A549 (cell line): ENCODE data around the gene TFF3. TPM values are rescaled to one million over a fixed set of nuclear protein-coding genes. Genes with fewer than 3 reads are reported as not detected.

Experiments
- ATAC-seq, 2 experiments: fragments of 200-7000 bp in 1 of 2; fragments of >200 bp in 1 of 2; cut with Nextera tagmentation in 1 of 2; cut with Tn5 transposase in 1 of 2; 3 replicates each; pipeline versions ENCODE4 v1.8.0 to v1.9.1; 2018 to 2020; ENCODE audit warnings: mild to moderate bottlenecking in 1 of 2, moderate library complexity in 1 of 2
- CTCF ChIA-PET: fragments of 300-600 bp; sonication (Branson Sonifier 250); formaldehyde crosslinking; extraction: SDS; loops from one replicate; lab custom pipeline; 2021; ENCODE audit warnings: antibody characterized with exemption, inconsistent platforms; lab: Yijun Ruan, JAX
- POLR2A ChIA-PET: fragments of 350-600 bp; formaldehyde crosslinking; extraction: SDS; loops from one replicate; lab custom pipeline; 2021; ENCODE audit warnings: antibody characterized with exemption, inconsistent platforms; lab: Yijun Ruan, JAX
- DNase-seq, 2 experiments: peaks; one replicate each; pipeline versions ENCODE4 v3.0.0 to v3.0.0-alpha.2; 2011 to 2016; ENCODE audit warnings: low read depth in 1 of 2, low spot score in 1 of 2
- FAIRE-seq: peaks from 2 replicates; lab custom pipeline; 2011; peaks lifted over from hg19 to GRCh38; lab: Jason Lieb, UNC
- H3K27ac ChIP-seq, 2 experiments: fragments of >200 bp; sonication (Bioruptor Twin); formaldehyde crosslinking; 3 replicates each; pipeline ENCODE4 v1.5.1; 2016 to 2017
- H3K4me1 ChIP-seq: fragments of >200 bp; sonication (Bioruptor Twin); formaldehyde crosslinking; 3 replicates; pipeline ENCODE4 v1.6.1; 2016
- H3K4me2 ChIP-seq: fragments of >200 bp; sonication (Bioruptor Twin); formaldehyde crosslinking; 3 replicates; pipeline ENCODE4 v1.6.1; 2016
- H3K4me3 ChIP-seq: fragments of >200 bp; sonication (Bioruptor Twin); formaldehyde crosslinking; 3 replicates; pipeline ENCODE4 v1.5.1; 2016
- H3K9me3 ChIP-seq: fragments of >200 bp; sonication (Bioruptor Twin); formaldehyde crosslinking; 3 replicates; pipeline ENCODE4 v1.6.1; 2016
- BCL3 ChIP-seq: fragments of >200 bp; sonication (Bioruptor Twin); formaldehyde crosslinking; IDR thresholded peaks from 3 replicates; pipeline ENCODE4 v1.6.1; 2016
- CBX2 ChIP-seq: fragments of 200-600 bp; sonication (generic); IDR thresholded peaks from 2 replicates; pipeline ENCODE4 v1.6.1; 2016; ENCODE audit warnings: low read depth, mild to moderate bottlenecking, borderline replicate concordance
- CBX8 ChIP-seq: fragments of 200-600 bp; sonication (generic); IDR thresholded peaks from 2 replicates; pipeline ENCODE4 v1.6.1; 2016
- CEBPB ChIP-seq, 2 experiments: fragments of >200 bp in 1 of 2; sonication (Bioruptor Twin) in 1 of 2; formaldehyde crosslinking in 1 of 2; IDR thresholded peaks; 2 replicates each; pipeline ENCODE4 v1.6.1; 2012 to 2016
- CHD4 ChIP-seq: fragments of 200-600 bp; sonication (generic); IDR thresholded peaks from 2 replicates; pipeline ENCODE4 v1.6.1; 2016; ENCODE audit warnings: antibody characterized with exemption, mild to moderate bottlenecking, borderline replicate concordance
- CTCF ChIP-seq: fragments of >200 bp; sonication (Bioruptor Twin); formaldehyde crosslinking; IDR thresholded peaks from 3 replicates; pipeline ENCODE4 v1.5.1; 2016
- E2F6 ChIP-seq: IDR thresholded peaks from 2 replicates; pipeline ENCODE4 v1.6.1; 2012; ENCODE audit warnings: low read depth, borderline replicate concordance
- EHF ChIP-seq: fragments of 250-450 bp; sonication (Bioruptor Pico); IDR thresholded peaks from 2 replicates; pipeline ENCODE4 v1.5.0; 2020; ENCODE audit warnings: mild to moderate bottlenecking
- EP300 ChIP-seq, 2 experiments: fragments of >200 bp; sonication (Bioruptor Twin); formaldehyde crosslinking; IDR thresholded peaks; 2 replicates in 1 of 2; 3 replicates in 1 of 2; pipeline ENCODE4 v1.6.1; 2016 to 2017
- HDAC2 ChIP-seq: fragments of 200-600 bp; sonication (generic); IDR thresholded peaks from 2 replicates; pipeline ENCODE4 v1.6.1; 2016
- HOXB13 ChIP-seq: fragments of 250-450 bp; sonication (Bioruptor Pico); IDR thresholded peaks from 2 replicates; pipeline ENCODE4 v1.5.0; 2020; ENCODE audit warnings: low read depth, mild to moderate bottlenecking, moderate library complexity
- JUNB ChIP-seq: fragments of >200 bp; sonication (Bioruptor Twin); formaldehyde crosslinking; IDR thresholded peaks from 2 replicates; pipeline ENCODE4 v1.6.1; 2016
- KDM1A ChIP-seq: fragments of 200-600 bp; sonication (generic); IDR thresholded peaks from 2 replicates; pipeline ENCODE4 v1.6.1; 2016; ENCODE audit warnings: low read depth, mild to moderate bottlenecking
- KDM5A ChIP-seq: fragments of 200-600 bp; sonication (generic); IDR thresholded peaks from 2 replicates; pipeline ENCODE4 v1.6.1; 2016; ENCODE audit warnings: antibody characterized with exemption, mild to moderate bottlenecking
- MAFK ChIP-seq: fragments of 450-650 bp; IDR thresholded peaks from 2 replicates; pipeline ENCODE4 v1.6.1; 2014; ENCODE audit not compliant: partially characterized antibody
- NPAS2 ChIP-seq: fragments of 250-450 bp; sonication (Bioruptor Pico); IDR thresholded peaks from 2 replicates; pipeline ENCODE4 v1.8.0; 2022; ENCODE audit warnings: mild to moderate bottlenecking, moderate library complexity, borderline replicate concordance
- RAD21 ChIP-seq, 2 experiments: fragments of >200 bp in 1 of 2; sonication (Bioruptor Twin) in 1 of 2; formaldehyde crosslinking in 1 of 2; IDR thresholded peaks in 1 of 2; conservative IDR thresholded peaks in 1 of 2; 2 replicates in 1 of 2; 3 replicates in 1 of 2; pipeline ENCODE4 v1.6.1; 2012 to 2018; ENCODE audit warnings: inconsistent platforms in 1 of 2
- RARB ChIP-seq: fragments of 250-450 bp; sonication (Bioruptor Pico); IDR thresholded peaks from 2 replicates; pipeline ENCODE4 v1.8.0; 2021; ENCODE audit warnings: mild to moderate bottlenecking, moderate library complexity
- REST ChIP-seq: fragments of 200-600 bp; sonication (generic); IDR thresholded peaks from 2 replicates; pipeline ENCODE4 v1.6.1; 2016; ENCODE audit warnings: antibody characterized with exemption, mild to moderate bottlenecking, moderate library complexity
- SMC3 ChIP-seq: fragments of >200 bp; sonication (Bioruptor Twin); formaldehyde crosslinking; IDR thresholded peaks from 3 replicates; pipeline ENCODE4 v1.6.1; 2018; ENCODE audit warnings: inconsistent platforms
- SREBF2 ChIP-seq: fragments of 450-650 bp; IDR thresholded peaks from 2 replicates; pipeline ENCODE4 v1.6.1; 2014; ENCODE audit warnings: mild to moderate bottlenecking, moderate library complexity
- TFCP2L1 ChIP-seq: fragments of 250-450 bp; sonication (Bioruptor Pico); IDR thresholded peaks from 2 replicates; pipeline ENCODE4 v1.5.0; 2021; ENCODE audit warnings: mild to moderate bottlenecking
- ZC3H11A ChIP-seq: fragments of 450-650 bp; IDR thresholded peaks from 2 replicates; pipeline ENCODE4 v1.6.1; 2014; ENCODE audit warnings: antibody characterized with exemption, mild to moderate bottlenecking
- ZFP36 ChIP-seq: fragments of 450-650 bp; IDR thresholded peaks from 2 replicates; pipeline ENCODE4 v1.6.1; 2014; ENCODE audit warnings: borderline replicate concordance; ENCODE audit not compliant: partially characterized antibody
- ZNF302 ChIP-seq: fragments of 250-450 bp; sonication (Bioruptor Pico); IDR thresholded peaks from 2 replicates; pipeline ENCODE4 v1.9.0; 2021; ENCODE audit warnings: inconsistent platforms, mild to moderate bottlenecking, moderate library complexity
- WGBS: methylation state at CpG from one replicate; pipeline ENCODE4 v1.1.6; 2017; ENCODE audit errors: missing lambda C conversion rate; 5-methylcytosine and 5-hydroxymethylcytosine counted together
- polyA plus RNA-seq, 4 experiments: library from polyadenylated mRNA; depleted of rRNA in 3 of 4; stranded (reverse); fragments of >200 nt; fragmentation: RNase III in 1 of 4; extraction: RNeasy Plus Mini Kit Qiagen cat#74134 plus additional on column Dnase treatment in 1 of 4; gene quantifications; 2 replicates in 3 of 4; 3 replicates in 1 of 4; pipeline ENCODE4 v1.2.3, GENCODE V29; 2011 to 2017

TFF3 gene
- polyA plus RNA-seq, 2 of the 4 experiments (the other 2 are of a cell fraction) = 0.43 TPM; not detected in 1

GRCh38 chr21:42319376-42319775 is 4.2 kb upstream of the TFF3 start:
- Histone ChIP-seq H3K4me1 (no peaks in the 10 kb centered on the region), H3K4me2 (no peak overlapping the region), H3K9me3 (no peaks in the 10 kb centered on the region), H3K4me3 (no peak overlapping the region), H3K27ac (no peak overlapping the region)
- WGBS = 58% methylated on average over 8 of the region's 10 CpGs
- FAIRE-seq (no peak), DNase-seq (no peak), ATAC-seq (no peak)
- CTCF ChIA-PET = interaction anchor here (0.6 to 2.8 kb wide), 3 partner anchors 9 to 130 kb away, joined by 3 to 11 read pairs (median 5); no protein-coding TSS in a partner anchor
- POLR2A ChIA-PET = no interaction called here
- TF ChIP-seq KDM1A (no peak), NPAS2 (CRISPR knock-in tag) (no peak), ZC3H11A (no peak), SREBF2 (no peak), CHD4 (no peak), RARB (no peak), CBX2 (no peak), TFCP2L1 (CRISPR knock-in tag) (no peak)

- Histone ChIP-seq H3K4me3 (no peak overlapping the region), H3K9me3 (no peaks in the 10 kb centered on the region), H3K27ac (no peak overlapping the region), H3K4me1 (no peaks in the 10 kb centered on the region), H3K4me2 (no peak overlapping the region)
- ChIA-PET POLR2A (no interaction called here), CTCF (interaction anchor here (1.5 to 2.8 kb wide), 2 partner anchors 8 to 9 kb away, joined by 5 to 11 read pairs; no protein-coding TSS in a partner anchor)
- FAIRE-seq = no peak
- DNase-seq = no peak
- WGBS = 65% methylated on average over 7 of the region's 20 CpGs
- TF ChIP-seq ZFP36 (no peak), MAFK (no peak), CTCF (no peak), CHD4 (no peak), SREBF2 (no peak), HOXB13 (CRISPR knock-in tag) (no peak), CBX8 (no peak), RAD21 (conservative IDR thresholded peaks at IDR 0.05 in 1 of 2, IDR thresholded peaks at IDR 0.05 in 1 of 2) (no peak), JUNB (no peak), SMC3 (no peak), E2F6 (no peak), ZNF302 (CRISPR knock-in tag) (no peak), EP300 (IDR thresholded peaks at IDR 0.05) (no peak), HDAC2 (no peak), CEBPB (IDR thresholded peaks at IDR 0.05) (no peak), KDM5A (no peak), BCL3 (no peak), EHF (CRISPR knock-in tag) (no peak), NPAS2 (CRISPR knock-in tag) (no peak), REST (no peak)
- ATAC-seq = no peak
Measured at GRCh38 chr21:42317826-42318746, 2.9 kb upstream of the TFF3 start.
